ENCODE data around the gene HDAC4. TPM values are rescaled to one million over a fixed set of nuclear protein-coding genes. Genes with fewer than 3 reads are reported as not detected.
A peak's percentile ranks its signal among the peaks of the same experiment; 100 is the strongest.

The HDAC4 gene
- total RNA-seq, 1 experiment from 2014 or later: 21.8 TPM

- H3K27ac Mint-ChIP-seq (ENCODE audit: low read depth, unreplicated experiment): no peak overlapping the region
- peaks cover 9% of the 10 kb centered on the region for H3K4me1 Mint-ChIP-seq (ENCODE audit: insufficient read depth, unreplicated experiment)
- no peaks in the 10 kb centered on the region for H3K9me3 Mint-ChIP-seq (ENCODE audit: unreplicated experiment)
- ChIA-PET CTCF (interaction anchor here (0.6 to 0.7 kb wide), 2 partner anchors 29 to 34 kb away, joined by 3 read pairs; no protein-coding TSS in a partner anchor), POLR2A (interaction anchor here (0.6 to 1.1 kb wide), 3 partner anchors 16 to 291 kb away, joined by 3 read pairs; partner anchors contain the start of gene HDAC4)
- TF ChIP-seq CTCF (IDR thresholded peaks at IDR 0.05; ENCODE audit: unreplicated experiment): no peak
- intact Hi-C loops (cut with micrococcal nuclease): loop anchor here (5.0 kb wide), 1 partner anchor 138 kb away; no protein-coding TSS in a partner anchor
- H3K4me3 Mint-ChIP-seq (ENCODE audit: unreplicated experiment): no peak overlapping the region
- BruUV-seq (replicated peaks): no TSS peak
- H3K27me3 Mint-ChIP-seq (ENCODE audit: insufficient read depth, unreplicated experiment): no peaks in the 10 kb centered on the region
- DNase-seq (ENCODE audit: unreplicated experiment): no peak
- peaks cover 18% of the 10 kb centered on the region for H3K36me3 Mint-ChIP-seq (ENCODE audit: insufficient read depth, unreplicated experiment)
These were observed 290.8 kb downstream of the HDAC4 start for GRCh38 chr2:239109928-239110545.

- no peak overlapping the region for H3K27ac Mint-ChIP-seq (ENCODE audit: low read depth, unreplicated experiment)
These were observed 291.5 kb downstream of the HDAC4 start for GRCh38 chr2:239109041-239109927.

GRCh38 chr2:239108459-239108858 is 292.4 kb downstream of the HDAC4 start:
- Mint-ChIP-seq H3K4me3 (ENCODE audit: unreplicated experiment) (no peak overlapping the region), H3K4me1 (ENCODE audit: insufficient read depth, unreplicated experiment) (peaks cover 9% of the 10 kb centered on the region), H3K27ac (ENCODE audit: low read depth, unreplicated experiment) (no peak overlapping the region), H3K9me3 (ENCODE audit: unreplicated experiment) (no peaks in the 10 kb centered on the region), H3K27me3 (ENCODE audit: insufficient read depth, unreplicated experiment) (no peaks in the 10 kb centered on the region), H3K36me3 (ENCODE audit: insufficient read depth, unreplicated experiment) (peaks cover 18% of the 10 kb centered on the region)
- TF ChIP-seq CTCF (IDR thresholded peaks at IDR 0.05; ENCODE audit: unreplicated experiment): no peak
- CTCF ChIA-PET: interaction anchor here (0.5 to 0.7 kb wide), 3 partner anchors 151 to 861 kb away, joined by 3 read pairs; no protein-coding TSS in a partner anchor
- POLR2A ChIA-PET: interaction anchor here (0.7 to 1.7 kb wide), 2 partner anchors 10 to 34 kb away, joined by 3 to 6 read pairs; no protein-coding TSS in a partner anchor
- BruUV-seq (replicated peaks): no TSS peak
- DNase-seq (ENCODE audit: unreplicated experiment): no peak
- intact Hi-C loops (cut with micrococcal nuclease): loop anchor here (5.0 kb wide), 1 partner anchor 136 kb away; no protein-coding TSS in a partner anchor

More at GRCh38 chr2:239109041-239109927, 291.5 kb downstream of the HDAC4 start:
- POLR2A ChIA-PET: interaction anchor here (0.6 to 1.7 kb wide), 4 partner anchors 11 to 292 kb away, joined by 3 to 6 read pairs (median 3); partner anchors contain the start of gene HDAC4
- Mint-ChIP-seq H3K4me1 (ENCODE audit: insufficient read depth, unreplicated experiment) (peaks cover 9% of the 10 kb centered on the region), H3K36me3 (ENCODE audit: insufficient read depth, unreplicated experiment) (peaks cover 18% of the 10 kb centered on the region), H3K27me3 (ENCODE audit: insufficient read depth, unreplicated experiment) (no peaks in the 10 kb centered on the region), H3K4me3 (ENCODE audit: unreplicated experiment) (no peak overlapping the region), H3K9me3 (ENCODE audit: unreplicated experiment) (no peaks in the 10 kb centered on the region)
- intact Hi-C loops (cut with micrococcal nuclease): loop anchor here (5.0 kb wide), 1 partner anchor 137 kb away; no protein-coding TSS in a partner anchor
- CTCF ChIA-PET: interaction anchor here (0.6 to 0.7 kb wide), 2 partner anchors 152 to 861 kb away, joined by 3 read pairs; no protein-coding TSS in a partner anchor
- no TSS peak for BruUV-seq (replicated peaks)
- DNase-seq (ENCODE audit: unreplicated experiment): peak; percentile 66
- no peak for TF ChIP-seq CTCF (IDR thresholded peaks at IDR 0.05; ENCODE audit: unreplicated experiment)
